ENCODE results near the gene ANKRD31.

- TF ChIP-seq CTCF (IDR thresholded peaks at IDR 0.05) (no peak), POLR2A (IDR thresholded peaks at IDR 0.05; ENCODE audit: low read length) (no peak), BHLHE40 (IDR thresholded peaks at IDR 0.05; ENCODE audit: low read depth, low read length) (no peak), CHD4 (IDR thresholded peaks at IDR 0.05; ENCODE audit: borderline replicate concordance) (no peak), RAD21 (conservative IDR thresholded peaks at IDR 0.05 in 1 of 2, IDR thresholded peaks at IDR 0.05 in 1 of 2) (no peak), HDAC2 (IDR thresholded peaks at IDR 0.05) (no peak), MYC (IDR thresholded peaks at IDR 0.05; ENCODE audit: borderline replicate concordance, low read length) (no peak)
- TF ChIP-seq, protein P1, sequence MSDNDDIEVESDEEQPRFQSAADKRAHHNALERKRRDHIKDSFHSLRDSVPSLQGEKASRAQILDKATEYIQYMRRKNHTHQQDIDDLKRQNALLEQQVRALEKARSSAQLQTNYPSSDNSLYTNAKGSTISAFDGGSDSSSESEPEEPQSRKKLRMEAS (IDR thresholded peaks at IDR 0.05): no peak
These were observed 94.0 kb downstream of the ANKRD31 start for GRCh38 chr5:75142566-75143136.
